Fibroblast of mammary gland (primary cell): ENCODE data around the gene PTF1A.

Experiments used
- DNase-seq: peaks from one replicate; pipeline ENCODE4 v3.0.0-alpha.2; 2010; ENCODE audit warnings: low read depth
- H3K4me3 ChIP-seq: 2 replicates; pipeline ENCODE4 v1.5.1; 2011; ENCODE audit warnings: low read depth, mild to moderate bottlenecking, low read length, moderate library complexity; ENCODE audit not compliant: control insufficient read depth
- TF ChIP-seq, protein P1 (sequence below): conservative IDR thresholded peaks from 2 replicates; pipeline ENCODE4 v1.5.1; 2011; ENCODE audit warnings: low read depth, low read length, inconsistent platforms; ENCODE audit not compliant: control insufficient read depth, insufficient read depth

Gene PTF1A

DNA sequence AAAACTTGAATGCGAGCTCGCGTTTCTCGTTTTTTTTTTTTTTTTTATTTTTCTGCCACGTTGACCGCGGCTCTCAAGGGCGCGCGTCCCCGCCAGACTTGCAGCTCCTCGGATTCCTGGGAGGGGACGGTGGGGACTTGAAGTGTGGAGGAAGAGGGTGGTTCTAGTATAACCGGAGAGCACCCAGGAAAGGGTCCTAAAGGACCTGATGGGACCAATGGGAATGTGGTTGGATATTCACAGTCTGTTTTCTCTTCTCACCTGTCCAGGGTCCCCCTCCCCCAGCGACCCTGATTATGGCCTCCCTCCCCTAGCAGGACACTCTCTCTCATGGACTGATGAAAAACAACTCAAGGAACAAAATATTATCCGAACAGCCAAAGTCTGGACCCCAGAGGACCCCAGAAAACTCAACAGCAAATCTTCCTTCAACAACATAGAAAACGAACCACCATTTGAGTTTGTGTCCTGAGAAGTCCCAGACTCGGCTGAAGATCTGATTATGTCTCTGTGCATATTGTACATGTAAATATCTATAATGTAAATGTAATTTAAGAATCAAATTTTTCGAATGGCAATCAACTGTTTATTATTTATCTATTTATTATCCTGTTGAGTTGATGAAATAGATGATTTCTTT, 1.4 kb downstream of the PTF1A start:
- no peak for DNase-seq
- no peak overlapping the region for H3K4me3 ChIP-seq
- TF ChIP-seq, protein P1, sequence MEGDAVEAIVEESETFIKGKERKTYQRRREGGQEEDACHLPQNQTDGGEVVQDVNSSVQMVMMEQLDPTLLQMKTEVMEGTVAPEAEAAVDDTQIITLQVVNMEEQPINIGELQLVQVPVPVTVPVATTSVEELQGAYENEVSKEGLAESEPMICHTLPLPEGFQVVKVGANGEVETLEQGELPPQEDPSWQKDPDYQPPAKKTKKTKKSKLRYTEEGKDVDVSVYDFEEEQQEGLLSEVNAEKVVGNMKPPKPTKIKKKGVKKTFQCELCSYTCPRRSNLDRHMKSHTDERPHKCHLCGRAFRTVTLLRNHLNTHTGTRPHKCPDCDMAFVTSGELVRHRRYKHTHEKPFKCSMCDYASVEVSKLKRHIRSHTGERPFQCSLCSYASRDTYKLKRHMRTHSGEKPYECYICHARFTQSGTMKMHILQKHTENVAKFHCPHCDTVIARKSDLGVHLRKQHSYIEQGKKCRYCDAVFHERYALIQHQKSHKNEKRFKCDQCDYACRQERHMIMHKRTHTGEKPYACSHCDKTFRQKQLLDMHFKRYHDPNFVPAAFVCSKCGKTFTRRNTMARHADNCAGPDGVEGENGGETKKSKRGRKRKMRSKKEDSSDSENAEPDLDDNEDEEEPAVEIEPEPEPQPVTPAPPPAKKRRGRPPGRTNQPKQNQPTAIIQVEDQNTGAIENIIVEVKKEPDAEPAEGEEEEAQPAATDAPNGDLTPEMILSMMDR = no peak

- no peak overlapping the region for H3K4me3 ChIP-seq
- TF ChIP-seq, protein P1 = no peak
- no peak for DNase-seq
These were observed 2.4 kb downstream of the PTF1A start for GRCh38 chr10:23194471-23194965.

GRCh38 chr10:23194966-23195845, 3.1 kb downstream of the PTF1A start:
- TF ChIP-seq, protein P1 = no peak
- DNase-seq = no peak
- no peak overlapping the region for H3K4me3 ChIP-seq

DNA sequence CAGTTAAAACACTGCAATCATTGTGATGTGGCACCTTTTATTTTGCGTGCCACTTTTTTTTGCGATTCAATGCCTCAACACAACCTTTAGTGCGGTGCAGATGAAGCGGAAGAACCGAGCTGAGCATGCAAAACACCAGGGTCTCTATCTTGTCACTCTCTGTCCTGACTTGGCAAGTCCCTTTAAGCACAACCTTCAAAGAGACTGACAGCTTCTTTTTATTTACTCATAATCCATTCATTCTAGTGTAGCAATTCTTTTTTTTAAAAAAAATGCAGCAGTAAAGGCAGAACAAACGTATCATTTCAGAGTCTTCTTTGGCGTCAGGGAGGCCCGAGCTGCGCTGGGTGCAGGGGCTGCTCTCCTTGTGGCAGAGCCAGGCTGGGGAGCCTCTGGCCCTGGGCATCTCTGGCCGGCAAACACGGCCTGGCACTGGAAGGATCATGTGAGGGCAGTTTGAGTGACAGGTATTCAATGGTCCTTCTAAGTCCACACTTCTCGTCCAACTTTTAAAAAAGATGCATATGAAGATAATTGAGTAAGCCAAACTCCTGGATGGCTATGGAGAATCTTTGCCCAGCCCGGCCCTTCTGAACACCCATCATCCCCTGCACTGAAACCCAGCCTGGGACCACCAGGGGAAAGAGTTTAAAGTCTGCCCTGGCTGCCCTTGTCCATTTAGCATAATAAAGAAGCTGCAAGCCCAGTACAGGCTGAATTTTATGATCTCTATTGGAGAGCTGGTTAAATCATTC, 3.9 kb downstream of the PTF1A start:
- DNase-seq = no peak
- TF ChIP-seq, protein P1 = no peak
- H3K4me3 ChIP-seq = no peak overlapping the region

DNA sequence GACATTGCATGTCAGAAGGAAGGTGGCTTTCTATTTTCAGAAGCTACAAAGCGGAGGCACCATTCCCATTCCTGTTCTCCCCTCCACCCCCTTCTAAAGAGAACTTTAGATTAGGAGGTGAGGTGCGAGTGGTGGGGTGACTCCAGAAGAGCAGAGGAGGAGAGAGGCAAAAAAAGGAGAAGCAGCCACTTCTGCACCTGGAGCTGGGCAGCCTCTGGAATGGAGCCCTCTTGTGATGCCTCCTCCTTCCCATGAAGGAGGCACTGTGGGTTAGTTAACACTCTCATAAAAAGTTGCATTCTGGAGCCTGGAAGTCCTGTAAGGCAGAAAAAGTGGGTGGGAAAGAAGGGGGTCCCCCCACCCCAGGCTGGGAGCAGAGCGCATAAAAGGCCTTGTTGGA, 4.8 kb downstream of the PTF1A start:
- TF ChIP-seq, protein P1 = no peak

GRCh38 chr10:23197416-23197861, 5.3 kb downstream of the PTF1A start:
- no peak overlapping the region for H3K4me3 ChIP-seq
- DNase-seq = no peak
- TF ChIP-seq, protein P1 = no peak

More for the DNA sequence above, 4.8 kb downstream of the PTF1A start:
- H3K4me3 ChIP-seq = no peak overlapping the region
- DNase-seq = no peak
